ENCODE data around the gene C1R.

DNA sequence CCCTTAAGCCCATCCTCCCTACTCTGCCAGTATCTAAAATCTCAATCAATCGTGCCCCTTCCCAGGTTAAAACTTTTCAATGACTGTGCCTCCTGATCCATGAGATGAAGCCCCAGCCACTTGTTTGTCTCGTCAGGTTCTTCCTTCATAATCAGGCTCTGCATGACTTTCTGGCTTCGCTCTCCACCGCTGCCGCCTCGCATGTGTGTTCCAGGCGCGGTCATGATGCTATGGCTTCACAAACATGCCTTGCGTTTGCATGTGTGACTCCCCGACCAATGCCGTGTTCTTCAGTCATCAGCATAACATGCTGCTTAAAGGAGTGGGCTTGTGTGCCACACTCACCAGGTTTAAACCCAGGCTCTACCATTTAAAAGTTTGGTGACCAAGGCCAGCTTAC, 21.8 kb upstream of the C1R start:
- TF ChIP-seq, protein P1, sequence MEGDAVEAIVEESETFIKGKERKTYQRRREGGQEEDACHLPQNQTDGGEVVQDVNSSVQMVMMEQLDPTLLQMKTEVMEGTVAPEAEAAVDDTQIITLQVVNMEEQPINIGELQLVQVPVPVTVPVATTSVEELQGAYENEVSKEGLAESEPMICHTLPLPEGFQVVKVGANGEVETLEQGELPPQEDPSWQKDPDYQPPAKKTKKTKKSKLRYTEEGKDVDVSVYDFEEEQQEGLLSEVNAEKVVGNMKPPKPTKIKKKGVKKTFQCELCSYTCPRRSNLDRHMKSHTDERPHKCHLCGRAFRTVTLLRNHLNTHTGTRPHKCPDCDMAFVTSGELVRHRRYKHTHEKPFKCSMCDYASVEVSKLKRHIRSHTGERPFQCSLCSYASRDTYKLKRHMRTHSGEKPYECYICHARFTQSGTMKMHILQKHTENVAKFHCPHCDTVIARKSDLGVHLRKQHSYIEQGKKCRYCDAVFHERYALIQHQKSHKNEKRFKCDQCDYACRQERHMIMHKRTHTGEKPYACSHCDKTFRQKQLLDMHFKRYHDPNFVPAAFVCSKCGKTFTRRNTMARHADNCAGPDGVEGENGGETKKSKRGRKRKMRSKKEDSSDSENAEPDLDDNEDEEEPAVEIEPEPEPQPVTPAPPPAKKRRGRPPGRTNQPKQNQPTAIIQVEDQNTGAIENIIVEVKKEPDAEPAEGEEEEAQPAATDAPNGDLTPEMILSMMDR (conservative IDR thresholded peaks at IDR 0.05 in 1 of 2, IDR thresholded peaks at IDR 0.05 in 1 of 2; ENCODE audit: extremely low read depth in 1 of 2, insufficient read depth in 1 of 2, low read depth in 1 of 2, low read length in 2 of 2): no peak
- no peak for TF ChIP-seq EZH2 (IDR thresholded peaks at IDR 0.05; ENCODE audit: borderline replicate concordance, low read length)

Measured in mammary epithelial cell (primary cell).